CD4-positive, alpha-beta T cell treated with Interleukin-1 beta for 1 hour (primary cell): ENCODE data around the gene PRKD3.
A peak's percentile ranks its signal among the peaks of the same experiment; 100 is the strongest.

Experiments
- DNase-seq, 2 donors: peaks; one replicate each; pipeline ENCODE4 v3.0.0-alpha.2; 2020 to 2022

Gene PRKD3

GRCh38 chr2:37324786-37325624 is at the start of gene PRKD3:
Gene PRKD3 (minus strand): TSS chr2:37324833. CDS start chr2:37316524, 8,309 bp downstream.
- peak; percentile 61 to 65 for DNase-seq

GRCh38 chr2:37372000-37372399 is 47.4 kb upstream of the PRKD3 start:
- DNase-seq, result no peak

GRCh38 chr2:37370666-37371065 is 46.0 kb upstream of the PRKD3 start:
- DNase-seq, result no peak

- DNase-seq, result no peak
These were observed 43.4 kb upstream of the PRKD3 start for GRCh38 chr2:37367984-37368383.

GRCh38 chr2:37367310-37367709 is 42.7 kb upstream of the PRKD3 start:
- DNase-seq, result no peak

GRCh38 chr2:37366773-37367172 is 42.1 kb upstream of the PRKD3 start:
- no peak for DNase-seq

- DNase-seq, result no peak
These were observed 41.0 kb upstream of the PRKD3 start for GRCh38 chr2:37365669-37366068.

- DNase-seq, result no peak
These were observed 39.7 kb upstream of the PRKD3 start for GRCh38 chr2:37364351-37364750.

- no peak for DNase-seq
These were observed 37.5 kb upstream of the PRKD3 start for GRCh38 chr2:37361994-37362698.

- no peak for DNase-seq
These were observed 36.7 kb upstream of the PRKD3 start for GRCh38 chr2:37361216-37361815.

GRCh38 chr2:37358466-37358865 is 33.8 kb upstream of the PRKD3 start:
- no peak for DNase-seq

- DNase-seq, result no peak
These were observed 32.9 kb upstream of the PRKD3 start for GRCh38 chr2:37357530-37357929.

- DNase-seq, result no peak
These were observed 32.4 kb upstream of the PRKD3 start for GRCh38 chr2:37357069-37357468.

GRCh38 chr2:37356299-37356698 is 31.7 kb upstream of the PRKD3 start:
- no peak for DNase-seq

- no peak for DNase-seq
These were observed 31.1 kb upstream of the PRKD3 start for GRCh38 chr2:37355735-37356134.

- DNase-seq, result no peak
These were observed 29.9 kb upstream of the PRKD3 start for GRCh38 chr2:37354531-37354930.

- peak in 1 of 2 donors; percentile 37 for DNase-seq
These were observed 25.4 kb upstream of the PRKD3 start for GRCh38 chr2:37350034-37350433.

GRCh38 chr2:37349231-37349860 is 24.7 kb upstream of the PRKD3 start:
- DNase-seq, result peak in 1 of 2 donors; percentile 4

GRCh38 chr2:37348155-37348554 is 23.5 kb upstream of the PRKD3 start:
- DNase-seq, result no peak

GRCh38 chr2:37344453-37345361 is 20.1 kb upstream of the PRKD3 start, which contains the start of gene QPCT:
Gene QPCT (plus strand): TSS chr2:37344630. CDS start chr2:37344732, 102 bp downstream.
- DNase-seq, result peak; percentile 79 to 87

- no peak for DNase-seq
These were observed 19.2 kb upstream of the PRKD3 start for GRCh38 chr2:37343537-37344434.
